ENCODE data around the gene STIM1.
"Not testable (repeated sequence)": the region's sequence is repeated elsewhere in the genome, so short reads cannot be mapped to it uniquely, and the experiment has no call there.

The STIM1 gene

DNA sequence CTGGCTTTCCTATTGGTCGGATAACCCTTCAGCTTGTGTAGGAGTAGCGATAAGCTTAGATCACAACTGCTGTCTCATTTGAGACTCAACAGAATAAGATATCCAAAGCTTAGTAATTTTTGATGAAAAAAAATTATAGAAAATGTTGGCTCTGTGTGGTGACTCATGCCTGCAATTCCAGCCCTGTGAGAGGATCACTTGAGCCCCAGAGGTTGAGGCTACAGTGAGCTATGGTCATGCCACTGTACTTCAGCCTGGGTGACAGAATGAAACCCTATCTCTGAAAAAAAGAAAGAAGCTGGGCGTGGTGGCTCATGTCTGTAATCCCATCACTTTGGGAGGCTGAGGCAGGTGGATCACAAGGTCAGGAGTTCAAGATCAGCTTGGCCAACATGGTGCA, 183.5 kb downstream of the STIM1 start:
- no peak for DNase-seq

DNA sequence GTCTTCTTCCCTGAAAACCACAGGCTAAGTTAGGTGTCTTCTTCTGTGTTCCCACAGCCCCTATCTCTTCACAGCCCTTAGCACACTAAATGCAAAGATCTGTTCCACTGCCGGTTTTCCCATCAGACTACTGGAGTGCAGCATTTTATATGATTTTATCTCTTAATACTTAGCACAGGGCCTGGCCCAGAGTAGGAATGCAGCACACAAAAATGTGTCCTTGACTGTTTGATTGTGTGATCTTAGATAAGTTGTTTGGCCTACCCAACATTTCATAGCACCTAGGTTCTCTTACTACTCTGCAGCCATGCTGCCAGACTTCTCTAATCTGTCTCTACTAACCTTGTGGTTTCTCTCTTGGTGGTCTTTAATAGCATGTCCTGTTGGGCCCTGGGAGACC, 185.0 kb downstream of the STIM1 start:
- no peak for DNase-seq

DNA sequence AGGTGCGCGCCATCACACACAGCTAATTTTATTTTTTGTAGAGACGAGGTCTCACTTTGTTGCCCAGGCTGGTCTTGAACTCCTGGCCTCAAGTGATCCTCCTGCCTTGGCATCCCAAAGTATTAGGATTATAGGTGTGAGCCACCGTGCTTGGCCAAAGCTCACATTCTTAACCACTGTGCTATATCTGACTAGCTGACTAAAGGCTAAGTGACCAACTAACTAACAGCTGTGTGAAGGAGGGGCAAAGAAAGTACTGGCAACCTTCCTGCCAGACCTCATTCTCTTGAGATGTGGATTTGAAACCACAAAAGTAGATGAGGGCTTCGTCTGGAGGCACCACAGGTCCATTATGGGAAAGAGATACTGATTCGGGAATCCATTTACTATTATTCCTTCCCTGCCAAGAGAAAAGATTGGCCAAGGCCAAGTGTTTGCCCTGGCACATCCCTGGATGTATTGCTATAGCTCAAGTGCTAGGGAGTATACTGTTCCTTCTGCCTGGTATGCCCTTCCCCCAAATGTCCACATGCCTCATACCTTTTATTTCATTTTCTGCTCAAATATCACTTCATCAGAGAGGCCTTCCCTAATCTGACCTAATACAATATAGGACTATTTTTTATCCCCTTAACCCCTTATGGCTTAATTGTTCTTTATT, 186.4 kb downstream of the STIM1 start:
- no peak for DNase-seq

DNA sequence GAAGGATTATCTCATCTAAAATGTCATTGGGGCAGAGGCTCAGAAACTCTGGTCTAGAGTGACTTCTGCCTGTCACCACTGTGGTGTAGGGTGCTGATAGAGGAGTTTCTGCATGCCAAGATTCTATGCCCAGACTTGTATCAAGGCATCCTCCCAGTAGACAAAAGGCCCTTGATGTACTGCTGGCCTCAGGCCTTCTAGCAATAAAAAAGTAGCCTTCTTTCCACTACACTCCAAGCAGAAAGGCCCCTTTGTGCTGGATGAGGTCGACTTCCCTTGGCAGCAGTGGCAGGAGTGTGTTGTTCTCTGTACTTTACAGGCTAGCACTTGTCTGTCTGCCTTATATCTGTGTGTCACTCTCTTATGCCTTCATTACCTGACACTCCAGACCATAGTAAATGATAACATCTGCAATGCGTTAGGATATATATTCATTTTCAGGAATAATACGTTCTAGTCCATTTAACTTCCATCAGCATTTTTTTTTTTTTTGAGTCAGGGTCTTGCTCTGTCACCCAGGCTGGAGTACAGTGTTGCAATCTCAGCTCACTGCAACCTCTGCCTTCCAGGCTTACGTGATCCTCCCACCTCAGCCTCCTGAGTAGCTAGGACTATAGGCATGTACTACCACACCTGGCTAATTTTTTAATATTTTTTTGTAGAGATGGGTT, 189.6 kb downstream of the STIM1 start:
- no peak for DNase-seq

DNA sequence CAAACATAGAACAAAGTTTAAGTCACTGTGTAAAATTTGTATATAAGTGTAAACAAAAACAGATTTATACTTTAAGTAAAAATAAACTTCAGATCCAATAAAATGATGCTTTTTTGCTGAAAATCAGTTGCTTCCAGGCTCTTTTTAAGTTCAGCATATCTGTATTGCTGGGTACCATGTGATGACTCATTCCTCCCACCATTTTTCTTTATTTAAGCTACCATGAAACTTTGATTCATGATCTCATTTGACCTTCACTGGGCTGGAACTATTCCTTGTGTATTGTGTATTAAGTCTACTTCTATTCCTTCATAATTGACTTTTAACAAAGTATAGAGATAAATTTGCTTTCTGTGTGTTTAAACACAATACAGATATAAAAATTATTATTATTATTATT, 192.9 kb downstream of the STIM1 start:
- DNase-seq, result no peak

DNA sequence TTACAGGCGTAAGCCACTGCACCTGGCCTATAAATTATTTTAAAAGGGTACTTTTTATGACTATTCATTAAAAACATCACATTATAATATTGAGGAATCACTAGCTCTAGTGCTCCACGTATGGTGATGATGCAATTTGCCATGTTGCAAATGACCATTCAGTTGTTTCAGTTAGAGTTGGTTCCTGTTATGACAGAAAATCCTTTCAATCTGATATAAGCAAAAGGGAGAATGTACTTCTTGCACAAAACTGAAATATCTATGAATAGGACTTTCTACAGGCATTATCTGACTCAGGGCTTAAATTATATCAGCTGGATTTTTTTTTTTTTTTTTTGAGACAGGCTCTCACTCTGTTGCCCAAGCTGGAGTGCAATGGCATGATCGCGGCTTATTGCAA, 193.5 kb downstream of the STIM1 start:
- no peak for DNase-seq

DNA sequence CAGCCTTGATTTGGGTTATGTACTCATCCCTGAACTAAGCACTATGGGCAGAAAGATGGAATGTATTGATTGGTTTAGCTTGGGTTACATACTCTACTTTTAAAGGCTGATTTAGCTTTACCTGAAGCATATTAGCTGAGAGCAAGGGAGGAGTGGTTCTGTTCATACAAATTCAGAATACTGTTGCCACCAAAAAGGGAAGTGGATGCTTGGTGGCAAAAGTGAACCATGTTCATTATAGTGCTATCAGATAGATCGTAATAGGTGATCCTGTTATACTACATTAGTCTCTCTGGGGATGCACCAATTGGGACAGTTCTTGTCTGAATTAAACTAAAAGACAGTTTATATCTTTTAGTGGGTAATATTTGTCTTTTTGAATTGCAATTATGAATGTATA, 194.7 kb downstream of the STIM1 start:
- DNase-seq, result no peak

DNA sequence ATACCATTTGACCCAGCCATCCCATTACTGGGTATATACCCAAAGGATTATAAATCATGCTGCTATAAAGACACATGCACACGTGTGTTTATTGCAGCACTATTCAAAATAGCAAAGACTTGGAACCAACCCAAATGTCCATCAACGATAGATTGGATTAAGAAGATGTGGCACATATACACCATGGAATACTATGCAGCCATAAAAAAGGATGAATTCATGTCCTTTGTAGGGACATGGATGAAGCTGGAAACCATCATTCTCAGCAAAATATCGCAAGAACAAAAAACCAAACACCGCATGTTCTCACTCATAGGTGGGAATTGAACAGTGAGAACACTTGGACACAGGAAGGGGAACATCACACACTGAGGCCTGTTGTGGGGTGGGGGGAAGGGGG, 197.7 kb downstream of the STIM1 start:
- not testable (repeated sequence) for DNase-seq

DNA sequence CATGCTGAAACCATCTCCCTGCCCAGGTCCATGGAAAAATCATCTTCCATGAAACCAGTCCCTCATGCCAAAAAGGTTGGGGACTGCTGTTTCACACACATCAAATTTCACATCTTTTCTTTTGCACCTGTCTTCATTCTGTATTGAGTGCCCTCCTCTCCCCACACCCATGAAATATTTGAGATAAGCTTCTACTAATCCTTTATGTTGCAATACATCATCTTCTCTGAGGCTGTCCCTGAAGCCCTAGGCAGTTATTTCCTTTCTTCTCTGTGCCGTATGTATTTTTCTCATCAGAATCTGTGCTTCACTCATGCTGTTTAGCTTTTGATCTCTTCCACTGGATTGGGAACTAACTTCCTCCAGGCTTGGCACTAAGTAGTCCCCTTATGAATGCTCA, 199.2 kb downstream of the STIM1 start:
- DNase-seq, result no peak

DNA sequence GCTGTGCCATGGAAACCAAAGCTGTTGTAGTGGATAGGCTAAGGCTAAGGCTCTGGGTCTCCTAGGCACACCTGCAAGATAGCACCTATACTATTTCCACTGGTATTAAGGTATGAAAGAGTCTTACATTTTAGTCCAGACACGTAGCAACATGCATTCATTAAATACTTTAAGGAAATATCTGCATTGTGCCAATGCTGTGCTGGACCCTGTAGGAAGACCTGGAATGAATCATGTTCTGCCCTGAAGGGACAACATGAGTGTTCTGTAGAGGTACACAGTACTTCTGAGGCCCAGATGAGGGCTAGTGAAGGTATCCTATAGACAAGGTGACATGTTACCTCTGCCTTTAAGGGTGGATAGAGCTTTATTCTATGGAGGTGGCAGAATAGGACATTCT, 204.0 kb downstream of the STIM1 start:
- no peak for DNase-seq

DNA sequence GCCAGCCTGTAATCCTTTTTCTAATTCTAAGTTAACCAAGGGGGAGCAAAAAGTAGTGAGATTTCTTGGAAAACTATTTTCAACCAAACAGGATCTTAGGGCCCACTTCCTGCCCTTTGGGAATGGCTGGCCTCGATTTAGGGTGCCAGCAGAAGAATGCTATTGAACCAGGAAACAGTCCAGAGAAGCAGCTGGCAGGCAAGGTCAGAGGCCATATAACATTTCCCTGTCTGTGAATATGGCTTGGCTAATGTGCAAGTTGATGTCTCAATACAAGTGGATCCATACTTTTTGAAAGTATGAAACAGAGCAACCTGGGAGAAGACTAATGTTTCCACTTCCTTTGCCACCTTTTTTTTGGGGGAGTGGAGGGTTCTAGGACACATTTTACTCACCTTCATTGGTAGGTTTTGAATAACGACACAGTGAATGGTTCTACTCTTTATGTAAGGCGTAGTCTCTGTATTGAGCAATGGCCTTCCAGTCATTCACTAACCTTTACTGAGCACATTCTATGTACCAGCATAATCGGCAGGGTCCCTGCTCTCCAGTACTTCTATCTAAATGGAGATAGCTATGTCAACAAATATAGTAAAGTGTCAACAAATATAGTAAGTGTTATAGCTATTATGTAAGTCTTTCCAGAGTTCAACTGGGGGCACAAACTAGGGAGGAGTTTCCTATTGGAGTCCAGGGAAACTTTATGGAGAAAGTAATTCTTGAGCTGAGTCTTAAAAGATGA, 204.9 kb downstream of the STIM1 start:
- DNase-seq, result no peak

DNA sequence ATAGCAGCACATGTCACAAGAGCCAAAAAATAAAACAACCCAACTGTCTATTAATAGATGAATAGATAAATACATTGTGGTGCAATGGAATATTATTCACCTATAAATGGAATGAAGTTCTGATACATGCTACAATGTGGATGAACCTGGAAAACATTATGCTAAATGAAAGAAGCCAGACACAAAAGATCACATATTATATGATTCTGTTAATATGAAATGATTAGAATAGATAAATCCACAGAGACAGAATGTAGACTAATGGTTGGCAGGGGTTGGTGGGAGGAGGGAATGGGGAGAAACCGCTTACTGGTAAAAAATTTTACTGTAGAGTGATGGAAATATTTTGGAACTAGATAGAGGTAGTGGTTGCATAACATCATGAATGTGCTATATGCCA, 206.2 kb downstream of the STIM1 start:
- no peak for DNase-seq

DNA sequence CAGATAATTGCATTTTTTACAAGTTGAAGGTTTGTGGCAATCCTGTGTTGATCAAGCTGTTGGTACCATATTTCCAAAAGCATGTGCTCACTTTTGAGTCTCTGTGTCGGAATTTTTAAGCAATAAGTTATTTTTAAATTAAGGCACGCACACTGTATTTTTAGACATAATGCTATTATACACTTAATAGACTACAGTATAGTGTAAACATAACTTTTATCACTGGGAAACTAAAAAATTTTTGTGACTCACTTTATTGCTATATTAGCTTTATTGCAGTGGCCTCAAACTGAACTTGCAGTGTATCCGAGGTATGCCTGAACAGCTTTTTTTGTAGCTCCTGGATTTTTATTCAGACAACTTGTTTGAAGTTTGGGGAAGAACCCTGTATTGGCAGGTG, 207.9 kb downstream of the STIM1 start:
- no peak for DNase-seq

DNA sequence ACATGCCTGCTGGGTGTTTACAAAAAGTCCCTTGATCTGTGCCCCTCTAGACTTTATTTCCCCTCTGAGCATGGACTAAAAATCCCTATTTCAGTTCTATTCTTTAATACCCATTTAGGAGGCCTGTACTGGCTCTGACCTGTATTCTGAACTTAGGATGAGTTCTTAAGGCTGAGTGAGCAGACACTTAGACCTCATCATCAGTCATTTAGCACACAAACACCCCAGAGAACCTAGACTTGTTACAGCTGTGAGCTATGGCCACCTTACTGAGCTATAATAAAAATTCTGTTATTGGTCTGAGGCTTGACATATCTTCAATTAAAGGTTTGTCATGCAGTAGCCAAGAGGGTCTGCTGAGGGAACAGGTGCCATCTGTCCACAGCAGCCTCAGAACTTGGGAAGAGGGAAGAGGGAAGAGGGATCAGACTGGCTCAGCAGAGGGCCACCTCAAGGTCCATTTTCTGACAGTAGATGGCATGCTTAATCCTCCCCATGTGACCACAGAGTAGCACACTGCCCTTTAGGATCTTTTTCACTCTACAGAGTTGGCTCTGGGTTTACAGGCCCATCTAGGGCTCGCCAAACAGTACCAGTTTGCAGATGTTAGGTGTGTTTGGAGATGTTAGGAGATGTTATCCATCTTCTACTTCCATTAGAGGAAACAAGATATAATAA, 209.0 kb downstream of the STIM1 start:
- no peak for DNase-seq

DNA sequence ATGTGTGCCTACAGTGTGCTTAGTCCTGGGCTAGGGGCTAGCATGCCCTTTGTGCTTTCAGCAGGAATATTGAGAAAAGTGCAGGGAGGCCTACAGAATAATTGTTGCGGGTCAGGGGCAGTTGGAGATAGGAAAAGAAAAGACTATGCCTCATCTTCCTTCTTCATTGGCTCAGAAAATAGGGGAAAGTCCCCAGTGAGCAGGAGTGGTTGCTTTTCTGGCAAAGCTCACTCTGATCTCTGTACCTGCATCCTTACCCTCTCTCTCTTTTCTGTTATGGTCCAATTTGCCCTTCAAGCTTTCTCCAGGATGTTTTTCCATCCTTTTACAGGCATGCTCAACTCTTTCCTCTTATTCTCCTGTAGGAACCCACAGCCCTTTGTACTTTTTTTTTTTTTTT, 209.6 kb downstream of the STIM1 start:
- DNase-seq, result no peak

DNA sequence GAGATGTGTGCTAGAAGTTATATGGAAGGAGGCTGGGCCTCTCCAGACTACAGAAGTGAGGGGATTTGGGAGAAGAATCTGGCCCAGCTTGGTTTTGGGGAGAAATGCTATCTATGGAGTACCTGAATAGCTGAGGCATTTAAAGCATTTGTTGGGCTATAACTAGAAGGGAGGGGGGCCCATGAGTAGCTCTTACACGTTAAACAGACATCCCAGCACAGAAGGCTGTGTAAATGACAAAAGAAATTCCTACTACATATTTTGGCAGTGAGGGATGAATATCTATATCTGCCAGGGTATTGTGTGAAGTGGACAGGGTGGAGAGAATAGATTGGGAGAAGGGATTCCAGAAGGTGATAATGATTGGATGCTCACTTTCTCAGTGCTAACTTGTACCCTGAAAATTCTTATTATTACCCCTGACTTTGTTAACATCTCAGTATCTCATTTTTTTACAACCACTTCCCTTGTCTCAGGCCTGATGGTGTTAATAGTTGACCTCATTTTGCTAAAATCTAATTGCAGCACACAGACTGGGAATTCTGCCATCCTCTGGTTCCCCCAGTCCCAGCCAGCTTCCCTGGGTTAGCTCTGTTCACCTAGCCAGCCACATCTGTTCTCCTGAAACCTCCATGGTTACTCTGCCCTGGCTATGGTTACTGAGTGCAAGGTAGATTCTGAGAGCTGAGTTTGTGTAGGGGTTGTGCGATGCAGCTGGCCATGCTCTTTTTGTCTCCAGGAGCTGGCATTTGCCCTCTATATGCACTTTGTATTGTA, 210.3 kb downstream of the STIM1 start:
- no peak for DNase-seq

DNA sequence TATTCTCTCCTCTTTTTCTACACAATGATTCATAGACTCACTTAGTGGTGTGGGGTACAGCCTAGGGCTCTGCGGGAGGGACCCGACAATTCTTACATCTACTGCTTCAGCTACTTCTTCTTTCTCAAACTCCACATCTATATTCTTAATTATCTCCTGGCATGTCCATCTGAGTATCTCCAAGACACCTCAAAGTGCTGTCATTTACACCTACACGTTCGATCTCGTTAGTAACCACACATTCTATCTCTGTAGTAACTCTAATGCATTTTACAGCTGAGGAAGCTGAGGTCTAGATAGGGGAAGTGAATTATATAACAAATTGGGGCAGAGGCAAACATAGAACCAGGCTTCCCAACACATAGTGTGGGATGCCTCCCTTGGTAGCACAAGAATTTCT, 211.4 kb downstream of the STIM1 start:
- DNase-seq, result no peak

DNA sequence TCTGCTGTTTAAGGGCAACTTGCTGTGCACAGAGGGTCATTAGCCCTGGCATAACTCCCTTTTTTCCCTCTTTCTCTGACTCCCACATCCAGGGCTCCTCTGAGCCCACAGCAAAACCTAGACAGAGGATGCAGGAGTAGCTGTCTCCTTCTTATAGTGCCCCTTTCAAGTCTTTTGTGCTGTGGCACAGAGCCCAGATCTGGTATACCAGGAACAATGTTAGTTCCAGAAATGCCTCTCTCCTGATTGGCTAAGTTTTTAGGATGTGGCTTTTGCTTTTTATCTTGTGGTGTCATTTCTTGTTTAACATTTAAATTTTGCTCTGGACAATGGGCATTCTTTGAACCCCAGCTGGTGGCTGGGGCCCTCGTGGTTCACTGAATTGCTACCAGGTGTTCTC, 213.5 kb downstream of the STIM1 start:
- no peak for DNase-seq

DNA sequence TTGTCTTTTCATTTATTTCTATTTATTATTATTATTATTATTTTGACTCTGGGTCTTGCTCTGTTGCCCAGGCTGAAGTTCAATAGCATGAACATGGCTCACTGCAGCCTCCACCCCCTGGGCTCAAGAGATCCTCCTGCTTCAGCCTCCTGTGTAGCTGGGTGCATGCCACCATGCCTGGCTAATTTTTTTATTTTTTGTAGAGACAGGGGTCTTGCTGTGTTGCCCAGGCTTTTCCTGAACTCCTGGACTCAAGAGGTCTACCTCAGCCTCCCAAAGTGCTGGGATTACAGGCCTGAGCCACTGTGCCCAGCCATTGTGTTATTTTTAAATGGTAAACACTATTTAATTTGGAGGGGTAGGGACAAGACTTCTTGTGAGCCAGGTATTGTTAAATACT, 215.9 kb downstream of the STIM1 start:
- DNase-seq, result no peak

DNA sequence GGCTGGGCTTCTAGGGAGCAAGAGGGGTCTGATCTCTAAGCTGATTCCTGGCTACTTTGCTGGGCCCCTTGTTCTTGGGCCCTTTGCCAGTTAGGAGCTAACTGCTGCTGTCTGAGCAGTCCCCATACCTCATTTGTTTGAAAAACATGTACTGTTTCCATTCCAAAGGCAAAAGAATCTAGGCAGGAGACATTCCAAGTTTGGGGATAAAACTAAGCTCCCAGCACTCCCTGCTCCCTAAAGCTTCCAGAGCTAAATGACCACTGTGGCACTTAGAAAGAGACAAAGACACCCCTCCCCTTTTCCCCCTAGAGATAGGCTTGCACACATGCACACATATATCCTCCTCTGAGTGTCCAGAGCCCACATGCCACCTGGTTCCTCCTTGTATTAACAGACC, 216.4 kb downstream of the STIM1 start:
- DNase-seq, result no peak

DNA sequence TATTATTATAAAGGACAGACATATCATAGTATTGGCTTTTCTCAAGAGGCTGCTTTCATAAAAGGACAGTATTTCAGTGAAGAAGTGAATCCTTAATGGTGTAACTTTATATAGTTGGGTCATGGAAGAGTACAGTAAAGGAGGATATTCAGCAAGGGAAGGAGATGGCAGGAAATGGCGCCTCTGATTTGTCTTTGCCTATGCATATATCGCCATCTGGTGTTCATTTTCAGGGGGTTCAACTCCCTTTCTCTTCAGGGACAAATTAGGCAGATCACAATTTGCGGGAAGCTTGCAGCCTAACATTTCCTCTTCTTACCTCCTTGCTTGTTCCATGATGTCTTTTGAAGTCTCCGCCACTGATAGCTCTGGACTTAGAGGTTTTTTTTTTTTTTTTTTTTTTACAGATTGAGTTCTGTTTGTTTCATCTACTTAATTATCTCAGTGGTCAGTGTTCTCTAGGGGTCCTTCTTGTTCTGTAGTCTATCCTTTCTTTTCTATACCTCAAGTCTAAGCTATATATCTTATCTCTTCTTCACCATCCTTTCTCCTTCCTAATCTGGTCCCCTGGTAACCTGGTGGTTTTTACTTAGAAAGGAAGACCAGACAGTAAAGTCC, 217.3 kb downstream of the STIM1 start:
- DNase-seq, result no peak

DNA sequence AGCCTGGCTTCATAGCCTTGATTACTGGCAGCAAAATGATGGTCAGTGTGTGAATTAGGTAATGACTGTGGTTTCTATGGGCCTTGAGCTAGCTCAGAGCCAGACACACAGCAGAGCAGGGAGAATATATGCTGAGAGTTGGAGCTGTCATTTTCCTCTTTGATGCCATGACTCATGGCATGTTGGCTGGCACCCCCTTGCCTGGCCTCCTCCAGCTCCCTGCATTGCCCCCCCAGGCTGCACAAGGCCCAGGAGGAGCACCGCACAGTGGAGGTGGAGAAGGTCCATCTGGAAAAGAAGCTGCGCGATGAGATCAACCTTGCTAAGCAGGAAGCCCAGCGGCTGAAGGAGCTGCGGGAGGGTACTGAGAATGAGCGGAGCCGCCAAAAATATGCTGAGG, 218.8 kb downstream of the STIM1 start:
- DNase-seq, result no peak

DNA sequence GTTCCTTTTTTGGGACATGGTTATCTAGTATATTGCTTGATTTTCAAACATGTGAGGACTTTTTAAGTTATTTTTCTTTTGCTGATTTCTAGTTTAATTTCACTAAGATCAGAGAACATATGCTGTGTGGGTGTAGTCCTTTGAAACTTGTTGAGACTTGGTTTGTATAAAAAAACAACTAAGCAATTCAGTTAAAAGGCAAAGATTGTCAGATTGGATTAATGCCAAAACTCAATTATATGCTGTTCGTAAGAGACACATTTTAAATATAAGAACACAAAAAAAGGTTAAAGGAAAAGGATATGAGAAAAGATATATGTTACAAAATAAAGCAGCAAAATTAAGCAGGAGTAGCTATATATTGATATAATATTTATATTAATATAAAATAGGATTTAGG, 221.3 kb downstream of the STIM1 start:
- no peak for DNase-seq
